ENCODE results near the gene BACH1.

The BACH1 gene

DNA sequence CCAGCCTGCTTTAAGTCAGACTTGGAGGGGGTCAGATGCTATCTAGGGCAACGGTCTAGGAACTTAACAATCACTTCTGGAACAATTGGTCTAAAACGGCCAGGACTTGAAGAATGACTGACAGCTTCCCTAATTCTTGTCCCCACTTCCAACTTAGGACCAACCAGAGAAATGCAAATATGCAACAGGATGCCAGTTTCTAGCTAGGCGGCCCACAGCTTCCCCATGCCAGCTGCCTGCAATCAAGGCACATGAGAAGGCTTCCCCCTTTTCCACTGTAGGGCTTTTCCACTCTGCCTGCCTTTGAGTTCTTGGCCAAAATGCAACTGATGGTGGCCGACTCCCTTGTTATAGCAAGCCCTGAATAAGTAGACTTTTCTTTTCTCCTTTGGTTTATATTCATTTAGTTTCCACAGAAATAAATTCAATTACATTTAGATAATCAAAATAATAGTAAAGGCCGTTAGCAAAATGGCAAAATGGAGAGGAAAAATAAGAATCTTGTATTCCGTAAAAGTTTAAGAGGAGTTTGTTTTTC lies 80.9 kb downstream of the BACH1 start:
- TF ChIP-seq, protein P1, sequence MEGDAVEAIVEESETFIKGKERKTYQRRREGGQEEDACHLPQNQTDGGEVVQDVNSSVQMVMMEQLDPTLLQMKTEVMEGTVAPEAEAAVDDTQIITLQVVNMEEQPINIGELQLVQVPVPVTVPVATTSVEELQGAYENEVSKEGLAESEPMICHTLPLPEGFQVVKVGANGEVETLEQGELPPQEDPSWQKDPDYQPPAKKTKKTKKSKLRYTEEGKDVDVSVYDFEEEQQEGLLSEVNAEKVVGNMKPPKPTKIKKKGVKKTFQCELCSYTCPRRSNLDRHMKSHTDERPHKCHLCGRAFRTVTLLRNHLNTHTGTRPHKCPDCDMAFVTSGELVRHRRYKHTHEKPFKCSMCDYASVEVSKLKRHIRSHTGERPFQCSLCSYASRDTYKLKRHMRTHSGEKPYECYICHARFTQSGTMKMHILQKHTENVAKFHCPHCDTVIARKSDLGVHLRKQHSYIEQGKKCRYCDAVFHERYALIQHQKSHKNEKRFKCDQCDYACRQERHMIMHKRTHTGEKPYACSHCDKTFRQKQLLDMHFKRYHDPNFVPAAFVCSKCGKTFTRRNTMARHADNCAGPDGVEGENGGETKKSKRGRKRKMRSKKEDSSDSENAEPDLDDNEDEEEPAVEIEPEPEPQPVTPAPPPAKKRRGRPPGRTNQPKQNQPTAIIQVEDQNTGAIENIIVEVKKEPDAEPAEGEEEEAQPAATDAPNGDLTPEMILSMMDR (IDR thresholded peaks at IDR 0.05): no peak
- Histone ChIP-seq H3K4me3 (no peak overlapping the region), H3K27ac (no peak overlapping the region)
- no peak for DNase-seq (ENCODE audit: low spot score)

DNA sequence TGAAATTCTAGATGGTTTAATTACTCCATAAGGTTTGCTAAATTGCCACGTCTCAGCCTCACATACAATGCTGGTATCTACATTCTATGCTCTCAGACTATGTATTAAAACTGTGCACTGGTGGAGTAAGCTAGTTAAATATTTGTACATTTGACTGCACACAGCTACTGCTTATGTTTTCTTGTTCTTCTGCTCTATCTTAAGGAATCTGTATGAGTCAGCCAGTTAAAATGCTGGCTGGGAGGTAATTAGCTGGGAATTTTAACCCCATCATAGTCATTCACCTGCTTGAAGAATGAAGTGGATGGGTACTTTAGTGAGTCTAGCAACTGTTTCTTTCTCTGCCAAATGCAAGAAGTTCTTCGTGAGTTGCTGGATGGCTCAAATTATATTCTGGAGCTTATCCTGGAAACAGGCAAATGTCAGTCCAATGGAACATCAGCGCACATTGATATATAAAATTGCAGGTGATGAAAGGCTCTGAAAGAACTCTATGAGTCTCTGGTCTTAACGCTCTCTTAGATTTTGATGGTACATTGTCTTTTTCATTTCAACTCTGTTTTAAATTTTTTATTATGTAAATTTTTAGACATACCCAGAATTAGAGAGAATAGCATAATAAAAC lies 83.4 kb downstream of the BACH1 start:
- no peak for DNase-seq (ENCODE audit: low spot score)
- TF ChIP-seq, protein P1 (IDR thresholded peaks at IDR 0.05): no peak
- Histone ChIP-seq H3K4me3 (no peak overlapping the region), H3K27ac (no peak overlapping the region)

DNA sequence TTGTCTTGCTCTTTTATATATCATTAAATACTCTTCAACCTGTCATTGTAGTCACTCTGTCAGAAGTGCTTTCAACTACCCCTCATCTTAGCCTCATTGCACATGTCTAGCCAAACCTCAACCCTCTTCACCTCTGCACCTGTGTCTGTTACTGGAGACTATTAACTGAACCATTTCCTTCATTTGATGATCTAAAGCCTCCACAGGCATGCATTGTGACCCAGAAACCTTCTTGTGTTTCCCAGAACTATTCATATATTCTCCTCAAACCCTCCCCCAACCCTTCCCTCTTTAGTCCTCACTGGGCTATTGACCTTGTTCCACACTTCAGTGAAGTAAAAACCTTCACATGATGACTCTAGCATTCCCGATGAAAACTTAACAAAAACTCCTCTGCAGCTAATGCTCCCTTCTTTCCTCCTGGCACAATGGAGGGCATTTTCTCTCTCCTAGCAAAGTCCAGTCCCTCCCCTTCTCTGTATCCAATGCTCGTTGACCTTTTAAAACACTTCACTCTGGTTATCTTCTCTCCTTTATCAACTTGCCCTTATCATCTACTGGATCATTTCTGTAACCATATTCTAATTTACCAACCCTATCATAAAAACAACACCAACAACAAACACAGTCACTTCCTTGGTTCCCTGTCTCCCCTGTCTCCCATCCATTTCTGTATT lies 86.1 kb downstream of the BACH1 start:
- Histone ChIP-seq H3K27ac (no peak overlapping the region), H3K4me3 (no peak overlapping the region)
- TF ChIP-seq, protein P1 (IDR thresholded peaks at IDR 0.05): no peak
- DNase-seq (ENCODE audit: low spot score): no peak

DNA sequence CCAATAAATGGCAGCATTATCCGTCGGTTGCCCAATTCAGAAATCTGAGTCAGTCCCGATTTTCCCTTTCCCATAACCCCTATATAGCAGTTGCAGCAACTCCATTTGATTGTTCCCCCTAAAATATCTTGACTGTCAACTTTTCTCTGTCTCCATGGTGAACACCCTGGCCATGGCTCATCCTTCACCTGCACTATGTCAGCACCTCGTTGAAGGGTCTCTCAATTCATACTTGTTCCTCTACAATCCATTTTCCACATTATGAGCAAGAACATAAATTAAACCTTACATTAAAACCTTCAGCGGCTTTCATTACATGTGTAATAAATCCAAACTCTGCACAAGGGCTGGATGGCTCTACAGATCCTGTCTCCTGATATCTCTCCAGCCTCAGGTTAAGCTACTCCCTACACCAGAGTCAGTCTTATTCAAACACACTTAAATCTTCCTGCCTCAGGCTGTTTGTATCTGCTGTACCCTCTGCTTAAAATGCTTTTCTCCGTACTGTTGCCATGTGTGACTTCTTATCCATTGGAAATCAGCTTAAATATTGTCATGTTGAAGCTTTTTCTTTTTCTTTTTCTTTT lies 87.3 kb downstream of the BACH1 start:
- Histone ChIP-seq H3K4me3 (no peak overlapping the region), H3K27ac (no peak overlapping the region)
- no peak for DNase-seq (ENCODE audit: low spot score)
- TF ChIP-seq, protein P1 (IDR thresholded peaks at IDR 0.05): no peak

DNA sequence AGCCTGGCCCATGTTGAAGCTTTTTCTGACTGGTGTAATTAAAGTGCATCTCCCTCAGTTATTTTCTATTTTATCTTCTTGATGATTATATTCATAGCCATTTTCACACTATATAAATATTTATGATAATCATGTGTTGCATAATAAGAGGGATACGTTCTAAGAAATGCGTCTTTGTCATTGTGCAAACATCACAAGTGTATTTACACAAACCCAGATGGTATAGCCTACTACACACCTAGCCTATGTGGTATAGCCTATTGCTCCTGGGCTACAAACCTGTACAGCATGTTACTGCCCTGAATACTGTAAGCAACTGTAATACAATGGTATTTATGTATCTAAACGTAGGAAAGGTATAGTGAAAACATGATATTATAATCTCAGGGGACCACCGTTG lies 88.1 kb downstream of the BACH1 start:
- H3K4me3 ChIP-seq: no peak overlapping the region
- H3K27ac ChIP-seq: no peak overlapping the region
- DNase-seq (ENCODE audit: low spot score): no peak
- TF ChIP-seq, protein P1 (IDR thresholded peaks at IDR 0.05): no peak

DNA sequence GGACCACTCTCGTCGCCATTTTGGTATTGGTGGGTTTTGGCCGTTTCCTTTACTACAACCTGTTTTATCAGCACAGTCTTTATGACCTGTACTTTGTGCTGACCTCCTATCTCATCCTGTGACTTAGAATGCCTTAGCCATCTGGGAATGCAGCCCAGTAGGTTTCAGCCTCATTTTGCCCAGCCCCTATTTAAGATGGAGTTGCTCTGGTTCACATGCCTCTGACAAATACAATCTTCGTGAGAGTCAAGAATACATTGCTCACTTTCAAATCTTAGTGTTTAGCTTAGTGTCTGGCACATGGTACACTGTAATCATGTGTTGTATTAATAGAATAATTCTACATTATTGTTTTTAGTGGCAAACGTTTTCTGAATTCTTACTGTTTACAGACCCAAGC lies 88.9 kb downstream of the BACH1 start:
- no peak overlapping the region for H3K27ac ChIP-seq
- H3K4me3 ChIP-seq: no peak overlapping the region
- TF ChIP-seq, protein P1 (IDR thresholded peaks at IDR 0.05): no peak
- no peak for DNase-seq (ENCODE audit: low spot score)

All from coronary artery (tissue), 2 donors.